HepG2 (cell line): Measurements from ENCODE around the gene STK4. TPM values are rescaled to one million over a fixed set of nuclear protein-coding genes. Genes with fewer than 3 reads are reported as not detected.

Experiments used
- ATAC-seq: fragments of 200-7000 bp; cut with Tn5 transposase; 3 replicates; pipeline ENCODE4 v1.9.1; 2020; ENCODE audit warnings: mild to moderate bottlenecking, moderate library complexity
- BruUV-seq: library from RNA; stranded (reverse); fragments of 400-500 nt; replicated peaks from 2 replicates; lab custom pipeline; 2021; lab: Mats Ljungman, UMichigan
- CTCF ChIA-PET: fragments of 300-600 bp; formaldehyde crosslinking; extraction: SDS; loops from one replicate; lab custom pipeline; 2021; ENCODE audit warnings: low total read pairs, inconsistent platforms, low intra/inter-chr PET ratio; lab: Yijun Ruan, JAX
- POLR2A ChIA-PET: fragments of 350-600 bp; sonication (Branson Sonifier 250); formaldehyde crosslinking; loops from one replicate; lab custom pipeline; 2020; ENCODE audit warnings: antibody characterized with exemption, inconsistent platforms; lab: Yijun Ruan, JAX
- DNase-seq: peaks from one replicate; pipeline ENCODE4 v3.0.0-alpha.2; 2015; ENCODE audit warnings: low spot score
- FAIRE-seq: peaks from 3 replicates; lab custom pipeline; 2011; peaks lifted over from hg19 to GRCh38; lab: Jason Lieb, UNC
- H2AFZ ChIP-seq: one replicate; pipeline ENCODE4 v1.6.1; 2011; ENCODE audit warnings: low read length, inconsistent platforms
- H3K27ac ChIP-seq: fragments of 300-600 bp; 3 replicates; pipeline ENCODE4 v1.8.0; 2011; ENCODE audit warnings: mixed run types, mild to moderate bottlenecking, mixed read lengths, low read length, inconsistent platforms; ENCODE audit not compliant: insufficient read depth; ENCODE audit errors: extremely low read length
- H3K27me3 ChIP-seq, 2 experiments: fragments of 200-600 bp in 1 of 2; 2 replicates in 1 of 2; 3 replicates in 1 of 2; pipeline versions ENCODE4 v1.6.0 to v1.8.0; 2011; ENCODE audit warnings: low read length in 2 of 2, mild to moderate bottlenecking in 2 of 2, moderate library complexity in 2 of 2, inconsistent platforms in 1 of 2; ENCODE audit not compliant: insufficient read depth in 2 of 2, control insufficient read depth in 1 of 2
- H3K36me3 ChIP-seq, 2 experiments: fragments of 200-600 bp in 1 of 2; replicated peaks in 1 of 2; 2 replicates in 1 of 2; 3 replicates in 1 of 2; pipeline versions ENCODE4 v1.5.1 to v1.8.0; 2011; ENCODE audit warnings: low read length in 2 of 2, inconsistent platforms in 1 of 2; ENCODE audit not compliant: insufficient read depth in 2 of 2, control insufficient read depth in 1 of 2
- H3K4me1 ChIP-seq: 2 replicates; pipeline ENCODE4 v1.5.1; 2012; ENCODE audit warnings: low read length, inconsistent platforms; ENCODE audit not compliant: insufficient read depth
- H3K4me2 ChIP-seq: 2 replicates; pipeline ENCODE4 v1.6.0; 2011; ENCODE audit warnings: low read depth, low read length, inconsistent platforms
- H3K4me3 ChIP-seq, 3 experiments: fragments of 200-600 bp in 1 of 3; sonication (generic), shearing (Covaris generic) in 1 of 3; replicated peaks in 1 of 3; 2 replicates each; pipeline ENCODE4 v1.5.1; 2011 to 2016; ENCODE audit warnings: low read length in 3 of 3, inconsistent platforms in 2 of 3, low read depth in 2 of 3, mild to moderate bottlenecking in 2 of 3, control low read depth in 1 of 3, mixed read lengths in 1 of 3; ENCODE audit not compliant: insufficient read depth in 1 of 3
- H3K79me2 ChIP-seq: one replicate; pipeline ENCODE4 v1.6.1; 2011; ENCODE audit warnings: low read length, inconsistent platforms; ENCODE audit not compliant: insufficient read depth
- H3K9ac ChIP-seq: 2 replicates; pipeline ENCODE4 v1.6.0; 2011; ENCODE audit warnings: mild to moderate bottlenecking, low read depth, low read length, inconsistent platforms; ENCODE audit not compliant: insufficient read depth
- H3K9me3 ChIP-seq: 2 replicates; pipeline ENCODE4 v1.5.1; 2012; ENCODE audit warnings: mild to moderate bottlenecking, low read length
- H4K20me1 ChIP-seq: 2 replicates; pipeline ENCODE4 v1.6.0; 2011; ENCODE audit warnings: inconsistent platforms, mild to moderate bottlenecking, low read length, moderate library complexity; ENCODE audit not compliant: insufficient read depth
- ATF2 ChIP-seq: sonication (generic); formaldehyde crosslinking; IDR thresholded peaks from 2 replicates; pipeline ENCODE4 v1.4.0; 2020; ENCODE audit warnings: missing genetic modification reagents
- MAFK ChIP-seq, 2 experiments: IDR thresholded peaks in 1 of 2; conservative IDR thresholded peaks in 1 of 2; 2 replicates each; pipeline ENCODE4 v1.6.1; 2011; ENCODE audit warnings: improper control_type of control experiment in 2 of 2, low read length in 2 of 2
- NPAS2 ChIP-seq: sonication (generic); formaldehyde crosslinking; IDR thresholded peaks from 2 replicates; pipeline ENCODE4 v1.8.0; 2022; ENCODE audit warnings: mild to moderate bottlenecking, missing genetic modification reagents, borderline replicate concordance
- TMF1 ChIP-seq: sonication (generic); formaldehyde crosslinking; IDR thresholded peaks from 2 replicates; pipeline ENCODE4 v1.8.1; 2022; ENCODE audit warnings: low read depth, missing genetic modification reagents
- ZBTB2 ChIP-seq: sonication (generic); formaldehyde crosslinking; IDR thresholded peaks from 2 replicates; pipeline ENCODE4 v1.8.0; 2022; ENCODE audit warnings: low read depth, missing genetic modification reagents
- ZIK1 ChIP-seq: sonication (generic); formaldehyde crosslinking; IDR thresholded peaks from 2 replicates; pipeline ENCODE4 v1.5.0; 2020; ENCODE audit warnings: mild to moderate bottlenecking, low read depth, missing genetic modification reagents, borderline replicate concordance
- ZNF230 ChIP-seq: sonication (generic); formaldehyde crosslinking; IDR thresholded peaks from 2 replicates; pipeline ENCODE4 v1.4.0; 2020; ENCODE audit warnings: mild to moderate bottlenecking, missing genetic modification reagents
- ZNF430 ChIP-seq: sonication (generic); formaldehyde crosslinking; IDR thresholded peaks from 2 replicates; pipeline ENCODE4 v1.9.0; 2021; ENCODE audit warnings: mild to moderate bottlenecking, missing genetic modification reagents
- WGBS: methylation state at CpG from one replicate; pipeline ENCODE4 v1.1.6; 2017; ENCODE audit warnings: low lambda C conversion rate; 5-methylcytosine and 5-hydroxymethylcytosine counted together
- in situ Hi-C: cut with HindIII; loops from 2 replicates; pipeline ENCODE4 v1.10.0; 2017; ENCODE audit warnings: low pct_unique_long_range_greater_than_20kb; ENCODE audit not compliant: extremely low pct_ligation_motif_present
- intact Hi-C: fragments of 100-400 bp; cut with micrococcal nuclease; formaldehyde crosslinking; loops from one replicate; pipeline ENCODE4 v1.10.0; 2022; ENCODE audit not compliant: unreplicated experiment
- polyA plus RNA-seq, 8 experiments: library from polyadenylated mRNA; depleted of rRNA in 3 of 8; stranded (reverse) in 7 of 8; unstranded in 1 of 8; fragments of >200 nt; fragmentation: Illumina TruSeq in 4 of 8; extraction: Trizol in 4 of 8; gene quantifications; 2 replicates each; pipeline versions ENCODE4 v1.2.1 to v1.2.3, GENCODE V29; 2011 to 2016; ENCODE audit warnings: low read depth in 4 of 8, missing spikeins in 1 of 8, mixed read lengths in 1 of 8; ENCODE audit not compliant: insufficient read depth in 1 of 8
- total RNA-seq, 5 experiments: library from RNA; depleted of rRNA; stranded (reverse); fragments of >200 nt; fragmentation: Illumina TruSeq; extraction: Trizol; gene quantifications; 2 replicates each; pipeline ENCODE4 v1.2.3, GENCODE V29; 2016; ENCODE audit warnings: low read depth in 1 of 5

Gene STK4
- total and polyA plus RNA-seq, 2 of the 13 experiments (the other 11 are each of a cell fraction or from before 2014, with no cell fraction given) = 25.6 to 38.3 TPM

- TF ChIP-seq ATF2 (CRISPR knock-in tag) (no peak), ZNF230 (no peak), MAFK (conservative IDR thresholded peaks at IDR 0.05 in 1 of 2, IDR thresholded peaks at IDR 0.05 in 1 of 2; ENCODE audit: low read length in 2 of 2) (no peak), ZBTB2 (CRISPR knock-in tag) (no peak), ZIK1 (CRISPR knock-in tag) (no peak), ZNF430 (no peak)
Observed at GRCh38 chr20:45037635-45038034, 71.3 kb downstream of the STK4 start (continued).

GRCh38 chr20:45038745-45039474 lies 72.6 kb downstream of the STK4 start:
- H3K36me3 ChIP-seq = peaks cover 2 to 4% of the 10 kb centered on the region in 2 experiments; a peak in 3 of 5 replicates
- H3K9me3 ChIP-seq = no peaks in the 10 kb centered on the region
- no peaks in the 10 kb centered on the region for H3K4me1 ChIP-seq
- 98% methylated on average over 1 of the region's 1 CpG for WGBS
- H2AFZ ChIP-seq = no peak overlapping the region
- DNase-seq (no peak), ATAC-seq (no peak), FAIRE-seq (no peak)
- H3K4me3 ChIP-seq = no peak overlapping the region
- no peaks in the 10 kb centered on the region; a peak in 1 of 5 replicates for H3K27me3 ChIP-seq
- H4K20me1 ChIP-seq = no peaks in the 10 kb centered on the region
- no peak overlapping the region for H3K9ac ChIP-seq
- in situ Hi-C loops (no loop called here), intact Hi-C loops (no loop called here)
- no TSS peak for BruUV-seq
- no peak for TF ChIP-seq TMF1 (CRISPR knock-in tag)
- no peak for TF ChIP-seq NPAS2 (CRISPR knock-in tag)
- ChIA-PET POLR2A (no interaction called here), CTCF (no interaction called here)
- H3K4me2 ChIP-seq = no peak overlapping the region
- no peaks in the 10 kb centered on the region for H3K79me2 ChIP-seq
- no peak overlapping the region for H3K27ac ChIP-seq
